Measurements from ENCODE around the gene DDAH2. TPM values are rescaled to one million over a fixed set of nuclear protein-coding genes. Genes with fewer than 3 reads are reported as not detected.
"Not testable (repeated sequence)": the region's sequence is repeated elsewhere in the genome, so short reads cannot be mapped to it uniquely, and the experiment has no call there.

The DDAH2 gene
- total RNA-seq, 4 donors from 2014 or later = 65.7 to 124 (median 106) TPM

GRCh38 chr6:31711233-31711632 is 17.9 kb downstream of the DDAH2 start:
- 18 to 29% methylated on average over 4 to 8 of the region's 8 CpGs for whole genome bisulfite sequencing, 2 donors
- DNase-seq (ENCODE audit: low spot score in 2 of 2) = no peak
- intact Hi-C loops (cut with DNase I; ENCODE audit: low total_unique reads) = no loop called here
- TF ChIP-seq CTCF (IDR thresholded peaks at IDR 0.05) = no peak
- no peak for TF ChIP-seq POLR2A (IDR thresholded peaks at IDR 0.05)
- no peak overlapping the region for H3K4me3 ChIP-seq (ENCODE audit: low read depth, poor library complexity, severe bottlenecking)

DNA sequence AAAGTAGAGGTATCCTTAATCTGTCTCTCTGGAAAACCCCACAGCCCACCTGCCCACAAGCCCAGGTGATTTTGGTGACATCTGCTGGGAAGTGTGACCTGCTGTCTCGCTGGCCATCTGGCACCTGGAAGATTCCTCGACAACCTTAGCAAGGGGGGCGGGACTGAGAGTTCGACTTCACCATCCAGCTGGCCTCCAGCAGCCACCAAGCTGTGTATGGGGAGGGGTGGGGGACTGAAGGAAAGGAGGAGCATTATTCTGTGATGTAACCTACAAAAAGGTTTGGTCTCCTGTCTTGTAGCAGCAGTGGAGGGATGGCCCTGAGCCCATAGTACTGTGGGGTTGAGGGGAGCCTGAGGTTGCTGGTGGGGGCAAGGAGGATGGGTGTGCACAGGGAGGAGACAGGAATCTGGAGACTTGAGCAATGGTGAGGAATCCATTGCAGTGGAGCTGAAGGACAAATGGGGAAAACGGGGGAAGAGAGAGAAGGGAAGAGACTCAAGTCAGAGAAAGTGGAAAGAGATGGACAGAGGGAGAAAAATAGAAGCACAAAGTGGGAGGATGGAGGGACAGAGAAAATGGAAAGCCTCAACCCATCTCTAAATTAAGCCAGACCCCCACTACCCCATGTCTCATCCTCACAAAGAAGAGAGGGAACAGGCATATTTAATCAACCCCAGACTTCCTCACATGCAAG is 18.4 kb downstream of the DDAH2 start:
- WGBS, 2 donors = 63 to 68% methylated on average over 5 of the region's 5 CpGs
- no peak overlapping the region for H3K4me3 ChIP-seq (ENCODE audit: low read depth, poor library complexity, severe bottlenecking)
- DNase-seq (ENCODE audit: low spot score in 2 of 2) = no peak
- TF ChIP-seq POLR2A (IDR thresholded peaks at IDR 0.05) (no peak), CTCF (IDR thresholded peaks at IDR 0.05) (no peak)
- intact Hi-C loops (cut with DNase I; ENCODE audit: low total_unique reads) = no loop called here

DNA sequence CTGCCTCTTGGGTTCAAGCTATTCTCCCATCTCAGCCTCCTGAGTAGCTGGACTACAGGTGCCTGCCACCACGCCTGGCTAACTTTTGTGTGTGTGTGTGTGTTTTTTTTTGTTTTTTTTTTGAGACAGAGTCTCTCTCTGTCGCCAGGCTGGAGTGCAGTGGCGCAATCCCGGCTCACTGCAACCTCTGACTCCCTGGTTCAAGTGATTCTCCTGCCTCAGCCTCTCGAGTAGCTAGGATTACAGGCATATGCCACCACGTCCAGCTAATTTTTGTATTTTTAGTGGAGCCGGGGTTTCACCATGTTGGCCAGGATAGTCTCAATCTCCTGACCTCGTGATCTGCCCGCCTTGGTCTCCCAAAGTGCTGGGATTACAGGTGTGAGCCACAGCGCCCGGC is 19.9 kb downstream of the DDAH2 start:
- DNase-seq (ENCODE audit: low spot score in 2 of 2); H3K4me3 ChIP-seq (ENCODE audit: low read depth, poor library complexity, severe bottlenecking); intact Hi-C loops (cut with DNase I; ENCODE audit: low total_unique reads): not testable (repeated sequence)
- WGBS, 2 donors = 89 to 92% methylated on average over 11 of the region's 11 CpGs

DNA sequence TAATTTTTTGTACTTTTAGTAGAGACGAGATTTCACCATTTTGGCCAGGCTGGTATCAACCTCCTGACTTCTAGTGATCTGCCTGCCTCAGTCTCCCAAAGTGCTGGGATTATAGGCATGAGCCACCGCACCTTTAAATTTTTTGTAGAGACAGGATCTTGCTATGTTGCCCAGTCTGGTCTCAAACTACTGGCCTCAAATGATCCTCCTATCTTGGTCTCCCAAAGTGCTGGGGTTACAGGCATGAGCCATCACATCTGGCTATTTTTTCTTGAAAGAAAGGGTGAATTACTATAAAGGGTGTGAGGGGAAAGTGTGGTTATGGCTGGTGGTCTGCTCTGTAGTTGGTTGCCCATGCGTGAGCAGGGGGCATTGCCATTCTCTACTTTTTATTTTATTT is 20.9 kb downstream of the DDAH2 start:
- intact Hi-C loops (cut with DNase I; ENCODE audit: low total_unique reads) = no loop called here
- TF ChIP-seq CTCF (IDR thresholded peaks at IDR 0.05) (no peak), POLR2A (IDR thresholded peaks at IDR 0.05) (no peak)
- H3K4me3 ChIP-seq (ENCODE audit: low read depth, poor library complexity, severe bottlenecking) = no peak overlapping the region
- WGBS, 2 donors = 89 to 93% methylated on average over 3 of the region's 3 CpGs
- DNase-seq (ENCODE audit: low spot score in 2 of 2) = no peak

GRCh38 chr6:31707701-31708100 is 21.4 kb downstream of the DDAH2 start:
- no peak for DNase-seq (ENCODE audit: low spot score in 2 of 2)
- WGBS, 2 donors = 75 to 93% methylated on average over 10 of the region's 10 CpGs
- H3K4me3 ChIP-seq (ENCODE audit: low read depth, poor library complexity, severe bottlenecking) = no peak overlapping the region
- intact Hi-C loops (cut with DNase I; ENCODE audit: low total_unique reads) = no loop called here
- no peak for TF ChIP-seq POLR2A (IDR thresholded peaks at IDR 0.05)
- no peak for TF ChIP-seq CTCF (IDR thresholded peaks at IDR 0.05)

- 64 to 65% methylated on average over 3 of the region's 3 CpGs for WGBS, 2 donors
- H3K4me3 ChIP-seq (ENCODE audit: low read depth, poor library complexity, severe bottlenecking) = no peak within 1 kb of the TSS
- no peak for DNase-seq (ENCODE audit: low spot score in 2 of 2)
- TF ChIP-seq CTCF (IDR thresholded peaks at IDR 0.05) (no peak), POLR2A (IDR thresholded peaks at IDR 0.05) (no peak)
- intact Hi-C loops (cut with DNase I; ENCODE audit: low total_unique reads) = no loop called here
Observed at GRCh38 chr6:31706599-31706998, 22.5 kb downstream of the DDAH2 start, which contains the start of gene LY6G6F. TSS of gene LY6G6F (plus strand) at chr6:31706866. CDS start at chr6:31706907, 41 bp downstream.
